Left ventricle myocardium inferior (tissue), 1 donor: ENCODE data around the gene RBM41. TPM values are rescaled to one million over a fixed set of nuclear protein-coding genes. Genes with fewer than 3 reads are reported as not detected.

Experiments
- DNase-seq: peaks from one replicate; pipeline ENCODE4 v3.0.0-alpha.2; 2020
- H3K27ac ChIP-seq: fragments of 200-600 bp; replicated peaks from 2 replicates; pipeline ENCODE4 v1.8.0; 2021
- H3K27me3 ChIP-seq: fragments of 200-600 bp; 2 replicates; pipeline ENCODE4 v1.8.0; 2021; ENCODE audit warnings: low read depth
- H3K36me3 ChIP-seq: fragments of 200-600 bp; 2 replicates; pipeline ENCODE4 v1.8.0; 2021
- H3K4me1 ChIP-seq: fragments of 200-600 bp; 2 replicates; pipeline ENCODE4 v1.8.0; 2021
- H3K4me3 ChIP-seq: fragments of 200-600 bp; 2 replicates; pipeline ENCODE4 v1.8.0; 2021; ENCODE audit warnings: mild to moderate bottlenecking, moderate library complexity
- H3K9me3 ChIP-seq: fragments of 200-600 bp; replicated peaks from 2 replicates; pipeline ENCODE4 v1.8.0; 2021
- CTCF ChIP-seq: fragments of 200-600 bp; IDR thresholded peaks from 2 replicates; pipeline ENCODE4 v1.8.0; 2021; ENCODE audit warnings: antibody characterized with exemption, mild to moderate bottlenecking, borderline replicate concordance
- intact Hi-C: fragments of 100-400 bp; cut with micrococcal nuclease; formaldehyde crosslinking; loops from one replicate; pipeline ENCODE4 v1.11.0; 2022
- total RNA-seq: library from RNA; stranded (reverse); fragmentation: NEBNext Ultra II Directional; extraction: Animal tissue kit (Norgen Biotek cat#: 25700); gene quantifications from one replicate; pipeline ENCODE4 v1.2.1, GENCODE V29; 2021
- donor health status: DM: no; HTN: yes; CAD: no; lungs with severe emphysema.

RBM41 gene
- total RNA-seq, 1 donor from 2014 or later, result 13.1 TPM

- Histone ChIP-seq H3K36me3 (no peaks in the 10 kb centered on the region), H3K9me3 (no peaks in the 10 kb centered on the region), H3K27me3 (no peaks in the 10 kb centered on the region), H3K27ac (no peak overlapping the region), H3K4me1 (no peaks in the 10 kb centered on the region), H3K4me3 (peak overlapping the region; percentile 53)
- intact Hi-C loops, result no loop called here
- no peak for TF ChIP-seq CTCF
- DNase-seq, result no peak
Measured at GRCh38 chrX:107154787-107155620, 36.4 kb upstream of the RBM41 start.

GRCh38 chrX:107153005-107153404 is 34.4 kb upstream of the RBM41 start:
- Histone ChIP-seq H3K27ac (no peak overlapping the region), H3K9me3 (no peaks in the 10 kb centered on the region), H3K27me3 (no peaks in the 10 kb centered on the region), H3K4me3 (no peak overlapping the region), H3K4me1 (no peaks in the 10 kb centered on the region), H3K36me3 (no peaks in the 10 kb centered on the region)
- no peak for DNase-seq
- intact Hi-C loops, result no loop called here
- TF ChIP-seq CTCF, result no peak

- H3K27ac ChIP-seq, result no peak overlapping the region
- no peak overlapping the region for H3K4me3 ChIP-seq
- no peaks in the 10 kb centered on the region for H3K4me1 ChIP-seq
- TF ChIP-seq CTCF, result no peak
- no peaks in the 10 kb centered on the region for H3K36me3 ChIP-seq
- no peak for DNase-seq
- H3K9me3 ChIP-seq, result no peaks in the 10 kb centered on the region
- intact Hi-C loops, result no loop called here
- no peaks in the 10 kb centered on the region for H3K27me3 ChIP-seq
Measured at GRCh38 chrX:107146670-107147069, 28.0 kb upstream of the RBM41 start.

GRCh38 chrX:107135965-107136307 is 17.3 kb upstream of the RBM41 start:
- no peak overlapping the region for H3K27ac ChIP-seq
- no peaks in the 10 kb centered on the region for H3K9me3 ChIP-seq
- no peak for DNase-seq
- no peaks in the 10 kb centered on the region for H3K27me3 ChIP-seq
- no peak for TF ChIP-seq CTCF
- H3K4me1 ChIP-seq, result no peaks in the 10 kb centered on the region
- no peak overlapping the region for H3K4me3 ChIP-seq
- intact Hi-C loops, result no loop called here
- no peaks in the 10 kb centered on the region for H3K36me3 ChIP-seq

- H3K27ac ChIP-seq, result no peak overlapping the region
- no peaks in the 10 kb centered on the region for H3K4me1 ChIP-seq
- intact Hi-C loops, result no loop called here
Measured at GRCh38 chrX:107135049-107135964, 16.7 kb upstream of the RBM41 start.

More at GRCh38 chrX:107135049-107135964, 16.7 kb upstream of the RBM41 start:
- Histone ChIP-seq H3K36me3 (no peaks in the 10 kb centered on the region), H3K27me3 (no peaks in the 10 kb centered on the region), H3K4me3 (no peak overlapping the region), H3K9me3 (no peaks in the 10 kb centered on the region)
- TF ChIP-seq CTCF, result no peak
- no peak for DNase-seq
